ENCODE measurements around the gene MORN5.

The MORN5 gene

GRCh38 chr9:122191584-122191983 lies 31.9 kb downstream of the MORN5 start:
- no peak for DNase-seq (ENCODE audit: low read depth)

GRCh38 chr9:122192261-122192875 lies 32.7 kb downstream of the MORN5 start:
- DNase-seq (ENCODE audit: low read depth), result no peak

GRCh38 chr9:122192914-122193525 lies 33.3 kb downstream of the MORN5 start:
- peak; percentile 26 for DNase-seq (ENCODE audit: low read depth)

GRCh38 chr9:122193651-122194050 lies 33.9 kb downstream of the MORN5 start:
- no peak for DNase-seq (ENCODE audit: low read depth)

- no peak for DNase-seq (ENCODE audit: low read depth)
Measured at GRCh38 chr9:122195875-122196274, 36.2 kb downstream of the MORN5 start.

- DNase-seq (ENCODE audit: low read depth), result no peak
Measured at GRCh38 chr9:122197426-122197825, 37.7 kb downstream of the MORN5 start.

- no peak for DNase-seq (ENCODE audit: low read depth)
Measured at GRCh38 chr9:122197882-122198281, 38.2 kb downstream of the MORN5 start.

GRCh38 chr9:122200960-122201595 lies 41.4 kb downstream of the MORN5 start:
- DNase-seq (ENCODE audit: low read depth), result peak; percentile 54

- peak; percentile 57 for DNase-seq (ENCODE audit: low read depth)
Measured at GRCh38 chr9:122201641-122202040, 41.9 kb downstream of the MORN5 start.

- DNase-seq (ENCODE audit: low read depth), result no peak
Measured at GRCh38 chr9:122202111-122202510, 42.4 kb downstream of the MORN5 start.

GRCh38 chr9:122204055-122204454 lies 44.3 kb downstream of the MORN5 start:
- DNase-seq (ENCODE audit: low read depth), result no peak

- no peak for DNase-seq (ENCODE audit: low read depth)
Measured at GRCh38 chr9:122204491-122204890, 44.8 kb downstream of the MORN5 start.

GRCh38 chr9:122205176-122205575 lies 45.5 kb downstream of the MORN5 start:
- no peak for DNase-seq (ENCODE audit: low read depth)

GRCh38 chr9:122206118-122207046 lies 46.7 kb downstream of the MORN5 start:
- peak; percentile 81 for DNase-seq (ENCODE audit: low read depth)

GRCh38 chr9:122207096-122207495 lies 47.4 kb downstream of the MORN5 start:
- DNase-seq (ENCODE audit: low read depth), result no peak

- DNase-seq (ENCODE audit: low read depth), result no peak
Measured at GRCh38 chr9:122209451-122209850, 49.7 kb downstream of the MORN5 start.

GRCh38 chr9:122212473-122213004 lies 52.8 kb downstream of the MORN5 start:
- DNase-seq (ENCODE audit: low read depth), result no peak

- no peak for DNase-seq (ENCODE audit: low read depth)
Measured at GRCh38 chr9:122213102-122213588, 53.4 kb downstream of the MORN5 start.

GRCh38 chr9:122213589-122214413 lies 54.1 kb downstream of the MORN5 start:
- DNase-seq (ENCODE audit: low read depth), result no peak

GRCh38 chr9:122214507-122214906 lies 54.8 kb downstream of the MORN5 start:
- DNase-seq (ENCODE audit: low read depth), result no peak

GRCh38 chr9:122215663-122216062 lies 56.0 kb downstream of the MORN5 start:
- DNase-seq (ENCODE audit: low read depth), result no peak

Measured in iris pigment epithelial cell (primary cell).